Breast epithelium (tissue), 3 donors: Measurements from ENCODE around the gene GALNT16.

Source experiments
- CTCF ChIP-seq, 3 donors: fragments of 450-650 bp; IDR thresholded peaks; one replicate each; pipeline ENCODE4 v1.5.1; 2016 to 2017; ENCODE audit warnings: antibody characterized with exemption in 3 of 3, mild to moderate bottlenecking in 3 of 3, moderate library complexity in 3 of 3
- POLR2A ChIP-seq: fragments of 450-650 bp; IDR thresholded peaks from one replicate; pipeline ENCODE4 v1.6.1; 2016; ENCODE audit warnings: antibody characterized with exemption, mild to moderate bottlenecking, moderate library complexity
- POLR2AphosphoS5 ChIP-seq, 3 donors: sonication (generic); formaldehyde crosslinking; IDR thresholded peaks; one replicate each; pipeline ENCODE4 v1.6.1; 2017; ENCODE audit warnings: antibody characterized with exemption in 3 of 3

GRCh38 chr14:69320581-69321365, 60.8 kb downstream of the GALNT16 start:
- no peak for TF ChIP-seq POLR2A
- TF ChIP-seq CTCF (IDR thresholded peaks at IDR 0.05) = no peak
- no peak for TF ChIP-seq POLR2AphosphoS5 (IDR thresholded peaks at IDR 0.05)
